Dedifferentiated amniotic fluid mesenchymal stem cell (primary cell): ENCODE measurements around the gene PUS3.
"Not testable (repeated sequence)": the region's sequence is repeated elsewhere in the genome, so short reads cannot be mapped to it uniquely, and the experiment has no call there.

Experiments used
- DNase-seq: peaks from one replicate; pipeline ENCODE4 v3.0.0-alpha.2; 2016; ENCODE audit errors: extremely low spot score

The PUS3 gene

GRCh38 chr11:125916683-125917347 is 13.8 kb upstream of the PUS3 start:
- no peak for DNase-seq

- not testable (repeated sequence) for DNase-seq
Measured at GRCh38 chr11:125914601-125915000, 11.6 kb upstream of the PUS3 start.

- no peak for DNase-seq
Measured at GRCh38 chr11:125910226-125910849, 7.3 kb upstream of the PUS3 start.

- DNase-seq = no peak
Measured at GRCh38 chr11:125904678-125905077, 1.7 kb upstream of the PUS3 start.

- no peak for DNase-seq
Measured at GRCh38 chr11:125903711-125904659, 979 bp upstream of the PUS3 start, which contains the start of gene DDX25. TSS of gene DDX25 (plus strand) at chr11:125904508. CDS start at chr11:125904518, 10 bp downstream.

GRCh38 chr11:125902277-125902926 is 604 bp downstream of the PUS3 start:
- no peak for DNase-seq

GRCh38 chr11:125901872-125902271 is 1.1 kb downstream of the PUS3 start:
- DNase-seq = no peak

- DNase-seq = no peak
Measured at GRCh38 chr11:125892994-125893393, 10.0 kb downstream of the PUS3 start.

GRCh38 chr11:125892071-125892470 is 10.9 kb downstream of the PUS3 start:
- DNase-seq = no peak

- no peak for DNase-seq
Measured at GRCh38 chr11:125890447-125891100, 12.4 kb downstream of the PUS3 start.

- DNase-seq = peak; percentile 91
Measured at GRCh38 chr11:125887373-125888324, 15.4 kb downstream of the PUS3 start, which contains the start of gene HYLS1. TSS of gene HYLS1 (plus strand) at chr11:125887668. CDS start at chr11:125899369, 11,701 bp downstream.

GRCh38 chr11:125886997-125887372 is 16.0 kb downstream of the PUS3 start:
- DNase-seq = no peak

GRCh38 chr11:125883375-125883774 is 19.6 kb downstream of the PUS3 start:
- no peak for DNase-seq

- no peak for DNase-seq
Measured at GRCh38 chr11:125881291-125881690, 21.7 kb downstream of the PUS3 start.

GRCh38 chr11:125874556-125875124 is 28.4 kb downstream of the PUS3 start:
- DNase-seq = peak; percentile 63

GRCh38 chr11:125873881-125874555 is 29.0 kb downstream of the PUS3 start:
- no peak for DNase-seq

GRCh38 chr11:125872138-125872491 is 30.9 kb downstream of the PUS3 start:
- no peak for DNase-seq

GRCh38 chr11:125871391-125872137 is 31.4 kb downstream of the PUS3 start:
- DNase-seq = no peak

- DNase-seq = no peak
Measured at GRCh38 chr11:125869521-125869920, 33.5 kb downstream of the PUS3 start.
